HepG2 (cell line): ENCODE results near the gene NRBP1. TPM values are rescaled to one million over a fixed set of nuclear protein-coding genes. Genes with fewer than 3 reads are reported as not detected.

Source experiments
- ARNTL ChIP-seq: sonication (generic); formaldehyde crosslinking; IDR thresholded peaks from 2 replicates; pipeline ENCODE4 v1.4.0; 2020; ENCODE audit warnings: mild to moderate bottlenecking, missing genetic modification reagents
- CAMTA2 ChIP-seq: sonication (generic); formaldehyde crosslinking; IDR thresholded peaks from 2 replicates; pipeline ENCODE4 v1.4.0; 2020; ENCODE audit warnings: mild to moderate bottlenecking, missing genetic modification reagents, borderline replicate concordance
- DDIT3 ChIP-seq: sonication (generic); formaldehyde crosslinking; IDR thresholded peaks from 2 replicates; pipeline ENCODE4 v1.4.0; 2020; ENCODE audit warnings: mild to moderate bottlenecking, missing genetic modification reagents
- DRAP1 ChIP-seq: IDR thresholded peaks from 2 replicates; pipeline ENCODE4 v1.6.1; 2016; ENCODE audit warnings: missing genetic modification reagents, missing compliant biosample characterization
- HNF1B ChIP-seq: sonication (generic); formaldehyde crosslinking; IDR thresholded peaks from 2 replicates; pipeline ENCODE4 v1.5.1; 2020; ENCODE audit warnings: mild to moderate bottlenecking, moderate library complexity, missing genetic modification reagents
- JUN ChIP-seq: sonication (generic); formaldehyde crosslinking; IDR thresholded peaks from 2 replicates; pipeline ENCODE4 v1.4.0; 2020; ENCODE audit warnings: mild to moderate bottlenecking, missing genetic modification reagents
- MED8 ChIP-seq: sonication (generic); formaldehyde crosslinking; IDR thresholded peaks from 2 replicates; pipeline ENCODE4 v1.8.1; 2023; ENCODE audit warnings: mild to moderate bottlenecking, missing genetic modification reagents; ENCODE audit not compliant: insufficient replicate concordance
- MXI1 ChIP-seq: IDR thresholded peaks from 3 replicates; pipeline ENCODE4 v1.6.1; 2012; ENCODE audit warnings: low read depth, low read length, inconsistent platforms, borderline replicate concordance
- MYNN ChIP-seq: sonication (generic); formaldehyde crosslinking; IDR thresholded peaks from 2 replicates; pipeline ENCODE4 v1.4.0; 2020; ENCODE audit warnings: mild to moderate bottlenecking, low read depth, missing genetic modification reagents
- NFATC3 ChIP-seq: sonication (generic); formaldehyde crosslinking; IDR thresholded peaks from 2 replicates; pipeline ENCODE4 v1.5.1; 2020; ENCODE audit warnings: mild to moderate bottlenecking, missing genetic modification reagents
- PPARG ChIP-seq: conservative IDR thresholded peaks from 2 replicates; pipeline ENCODE4 v1.6.1; 2016; ENCODE audit warnings: missing biosample characterization, missing genetic modification reagents
- SMYD3 ChIP-seq: sonication (generic); formaldehyde crosslinking; IDR thresholded peaks from 2 replicates; pipeline ENCODE4 v1.8.1; 2023; ENCODE audit warnings: mild to moderate bottlenecking, missing genetic modification reagents
- ZBTB10 ChIP-seq: sonication (generic); formaldehyde crosslinking; IDR thresholded peaks from 2 replicates; pipeline ENCODE4 v1.4.0; 2020; ENCODE audit warnings: missing genetic modification reagents, borderline replicate concordance
- ZNF296 ChIP-seq: sonication (generic); formaldehyde crosslinking; conservative IDR thresholded peaks from 2 replicates; pipeline ENCODE4 v1.5.0; 2020; ENCODE audit warnings: mild to moderate bottlenecking, missing genetic modification reagents
- ZNF329 ChIP-seq: sonication (generic); formaldehyde crosslinking; IDR thresholded peaks from 2 replicates; pipeline ENCODE4 v1.9.0; 2021; ENCODE audit warnings: low read depth, mild to moderate bottlenecking, missing genetic modification reagents
- ZNF567 ChIP-seq: sonication (generic); formaldehyde crosslinking; IDR thresholded peaks from 2 replicates; pipeline ENCODE4 v1.8.1; 2023; ENCODE audit warnings: mild to moderate bottlenecking, missing genetic modification reagents, borderline replicate concordance
- polyA plus RNA-seq, 8 experiments: library from polyadenylated mRNA; depleted of rRNA in 3 of 8; stranded (reverse) in 7 of 8; unstranded in 1 of 8; fragments of >200 nt; fragmentation: Illumina TruSeq in 4 of 8; extraction: Trizol in 4 of 8; gene quantifications; 2 replicates each; pipeline versions ENCODE4 v1.2.1 to v1.2.3, GENCODE V29; 2011 to 2016; ENCODE audit warnings: low read depth in 4 of 8, missing spikeins in 1 of 8, mixed read lengths in 1 of 8; ENCODE audit not compliant: insufficient read depth in 1 of 8
- total RNA-seq, 5 experiments: library from RNA; depleted of rRNA; stranded (reverse); fragments of >200 nt; fragmentation: Illumina TruSeq; extraction: Trizol; gene quantifications; 2 replicates each; pipeline ENCODE4 v1.2.3, GENCODE V29; 2016; ENCODE audit warnings: low read depth in 1 of 5
- TF ChIP-seq, protein P1 (sequence below): sonication (generic); formaldehyde crosslinking; IDR thresholded peaks from 2 replicates; pipeline ENCODE4 v1.4.0; 2020; ENCODE audit warnings: missing genetic modification reagents
- TF ChIP-seq, protein P2 (sequence below): sonication (generic); formaldehyde crosslinking; IDR thresholded peaks from 2 replicates; pipeline ENCODE4 v1.4.0; 2020; ENCODE audit warnings: missing genetic modification reagents

NRBP1 gene
- total and polyA plus RNA-seq, 2 of the 13 experiments (the other 11 are each of a cell fraction or from before 2014, with no cell fraction given), result 165 to 240 TPM

DNA sequence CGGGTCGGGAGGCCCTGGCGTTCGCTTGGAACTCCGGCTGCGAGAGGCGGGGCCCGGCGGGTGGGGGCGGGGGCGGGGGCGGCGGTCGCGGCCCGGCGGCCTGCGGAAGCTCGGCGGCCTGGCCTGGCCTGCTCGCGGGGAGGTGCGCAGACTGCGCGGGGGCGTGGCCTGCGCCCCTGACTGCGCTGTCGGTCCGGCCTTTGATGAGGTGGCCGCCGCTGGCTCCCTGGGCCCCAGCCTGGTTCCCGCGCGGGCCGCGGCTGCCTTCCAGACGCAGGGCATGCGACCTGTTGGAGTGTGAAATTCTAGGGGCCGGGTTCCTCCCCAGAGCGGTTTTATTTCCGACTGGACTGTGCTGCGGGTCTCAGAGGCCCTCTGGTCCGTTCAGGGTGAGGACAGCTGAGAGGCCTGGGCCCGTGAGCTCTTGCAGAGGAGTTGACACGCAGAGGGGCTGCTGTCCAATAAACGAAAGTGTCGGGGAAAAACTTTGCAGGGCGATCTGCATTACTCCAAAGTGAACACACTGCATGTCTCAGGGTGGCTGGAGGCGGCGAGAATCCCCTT, 629 bp downstream of the NRBP1 start (continued):
- TF ChIP-seq ZBTB10 (CRISPR knock-in tag) (peak; percentile 30; the same call in 1 of the 2 replicates), ARNTL (CRISPR knock-in tag) (peak; percentile 62), SMYD3 (CRISPR knock-in tag) (no peak), DDIT3 (CRISPR knock-in tag) (no peak), NFATC3 (no peak), DRAP1 (CRISPR knock-in tag) (no peak), PPARG (CRISPR knock-in tag) (no peak), ZNF296 (CRISPR knock-in tag) (peak; percentile 78; the same call in 1 of the 2 replicates), JUN (peak; percentile 61; the same call in 1 of the 2 replicates), CAMTA2 (CRISPR knock-in tag) (no peak; the same call in 1 of the 2 replicates), MXI1 (peak; percentile 90; the same call in 2 of the 3 replicates), HNF1B (0 out of 2 replicates have a peak, but pooled peaks have one; percentile 25), MED8 (no peak), MYNN (no peak), ZNF329 (CRISPR knock-in tag) (no peak), ZNF567 (CRISPR knock-in tag) (no peak)
- TF ChIP-seq, protein P1, sequence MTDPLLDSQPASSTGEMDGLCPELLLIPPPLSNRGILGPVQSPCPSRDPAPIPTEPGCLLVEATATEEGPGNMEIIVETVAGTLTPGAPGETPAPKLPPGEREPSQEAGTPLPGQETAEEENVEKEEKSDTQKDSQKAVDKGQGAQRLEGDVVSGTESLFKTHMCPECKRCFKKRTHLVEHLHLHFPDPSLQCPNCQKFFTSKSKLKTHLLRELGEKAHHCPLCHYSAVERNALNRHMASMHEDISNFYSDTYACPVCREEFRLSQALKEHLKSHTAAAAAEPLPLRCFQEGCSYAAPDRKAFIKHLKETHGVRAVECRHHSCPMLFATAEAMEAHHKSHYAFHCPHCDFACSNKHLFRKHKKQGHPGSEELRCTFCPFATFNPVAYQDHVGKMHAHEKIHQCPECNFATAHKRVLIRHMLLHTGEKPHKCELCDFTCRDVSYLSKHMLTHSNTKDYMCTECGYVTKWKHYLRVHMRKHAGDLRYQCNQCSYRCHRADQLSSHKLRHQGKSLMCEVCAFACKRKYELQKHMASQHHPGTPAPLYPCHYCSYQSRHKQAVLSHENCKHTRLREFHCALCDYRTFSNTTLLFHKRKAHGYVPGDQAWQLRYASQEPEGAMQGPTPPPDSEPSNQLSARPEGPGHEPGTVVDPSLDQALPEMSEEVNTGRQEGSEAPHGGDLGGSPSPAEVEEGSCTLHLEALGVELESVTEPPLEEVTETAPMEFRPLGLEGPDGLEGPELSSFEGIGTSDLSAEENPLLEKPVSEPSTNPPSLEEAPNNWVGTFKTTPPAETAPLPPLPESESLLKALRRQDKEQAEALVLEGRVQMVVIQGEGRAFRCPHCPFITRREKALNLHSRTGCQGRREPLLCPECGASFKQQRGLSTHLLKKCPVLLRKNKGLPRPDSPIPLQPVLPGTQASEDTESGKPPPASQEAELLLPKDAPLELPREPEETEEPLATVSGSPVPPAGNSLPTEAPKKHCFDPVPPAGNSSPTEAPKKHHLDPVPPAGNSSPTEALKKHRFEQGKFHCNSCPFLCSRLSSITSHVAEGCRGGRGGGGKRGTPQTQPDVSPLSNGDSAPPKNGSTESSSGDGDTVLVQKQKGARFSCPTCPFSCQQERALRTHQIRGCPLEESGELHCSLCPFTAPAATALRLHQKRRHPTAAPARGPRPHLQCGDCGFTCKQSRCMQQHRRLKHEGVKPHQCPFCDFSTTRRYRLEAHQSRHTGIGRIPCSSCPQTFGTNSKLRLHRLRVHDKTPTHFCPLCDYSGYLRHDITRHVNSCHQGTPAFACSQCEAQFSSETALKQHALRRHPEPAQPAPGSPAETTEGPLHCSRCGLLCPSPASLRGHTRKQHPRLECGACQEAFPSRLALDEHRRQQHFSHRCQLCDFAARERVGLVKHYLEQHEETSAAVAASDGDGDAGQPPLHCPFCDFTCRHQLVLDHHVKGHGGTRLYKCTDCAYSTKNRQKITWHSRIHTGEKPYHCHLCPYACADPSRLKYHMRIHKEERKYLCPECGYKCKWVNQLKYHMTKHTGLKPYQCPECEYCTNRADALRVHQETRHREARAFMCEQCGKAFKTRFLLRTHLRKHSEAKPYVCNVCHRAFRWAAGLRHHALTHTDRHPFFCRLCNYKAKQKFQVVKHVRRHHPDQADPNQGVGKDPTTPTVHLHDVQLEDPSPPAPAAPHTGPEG, result no peak; the same call in 1 of the 2 replicates
- TF ChIP-seq, protein P2, sequence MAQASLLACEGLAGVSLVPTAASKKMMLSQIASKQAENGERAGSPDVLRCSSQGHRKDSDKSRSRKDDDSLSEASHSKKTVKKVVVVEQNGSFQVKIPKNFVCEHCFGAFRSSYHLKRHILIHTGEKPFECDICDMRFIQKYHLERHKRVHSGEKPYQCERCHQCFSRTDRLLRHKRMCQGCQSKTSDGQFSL (CRISPR knock-in tag), result 0 out of 2 replicates have a peak, but pooled peaks have one; percentile 20
